ENCODE data around the gene PDLIM7.

The PDLIM7 gene

GRCh38 chr5:177497292-177498012 lies at the start of gene PDLIM7:
TSS of gene PDLIM7 (minus strand) at chr5:177497604. CDS start at chr5:177496512, 1,092 bp downstream.
- Histone ChIP-seq H3K27ac (ENCODE audit: low read depth in 2 of 2, low read length in 2 of 2) (peak within 1 kb of the TSS; percentile 86 to 87), H3K9me3 (ENCODE audit: control insufficient read depth in 2 of 2, low read length in 2 of 2) (no peaks in the 10 kb centered on the region), H3K36me3 (ENCODE audit: control insufficient read depth in 2 of 2, insufficient read depth in 2 of 2, low read length in 2 of 2) (no peaks in the 10 kb centered on the region), H3K9ac (ENCODE audit: low read depth in 1 of 2, low read length in 2 of 2) (peak within 1 kb of the TSS; percentile 32 to 61), H3K4me1 (ENCODE audit: control insufficient read depth in 2 of 2, insufficient read depth in 2 of 2, low read length in 2 of 2) (peaks cover 25 to 38% of the 10 kb centered on the region in 2 donors), H3K27me3 (ENCODE audit: control insufficient read depth in 2 of 2, insufficient read depth in 2 of 2, low read length in 2 of 2) (peaks cover 9% of the 10 kb centered on the region in 2 donors), H3K4me3 (ENCODE audit: low read length in 2 of 2) (peak within 1 kb of the TSS; percentile 67 to 68)

- peaks cover 7 to 17% of the 10 kb centered on the region in 2 donors for H3K36me3 ChIP-seq (ENCODE audit: control insufficient read depth in 2 of 2, insufficient read depth in 2 of 2, low read length in 2 of 2)
- no peak overlapping the region for H3K4me3 ChIP-seq (ENCODE audit: low read length in 2 of 2)
- peaks cover 0 to 3% of the 10 kb centered on the region in 2 donors for H3K4me1 ChIP-seq (ENCODE audit: control insufficient read depth in 2 of 2, insufficient read depth in 2 of 2, low read length in 2 of 2)
- no peaks in the 10 kb centered on the region for H3K9me3 ChIP-seq (ENCODE audit: control insufficient read depth in 2 of 2, low read length in 2 of 2)
- H3K9ac ChIP-seq (ENCODE audit: low read depth in 1 of 2, low read length in 2 of 2): no peak overlapping the region
- H3K27ac ChIP-seq (ENCODE audit: low read depth in 2 of 2, low read length in 2 of 2): peak overlapping the region; percentile 27 to 54
- no peaks in the 10 kb centered on the region for H3K27me3 ChIP-seq (ENCODE audit: control insufficient read depth in 2 of 2, insufficient read depth in 2 of 2, low read length in 2 of 2)
These were observed 48.9 kb upstream of the PDLIM7 start for GRCh38 chr5:177546258-177546741.

GRCh38 chr5:177545487-177546257 lies 48.3 kb upstream of the PDLIM7 start:
- no peaks in the 10 kb centered on the region for H3K9me3 ChIP-seq (ENCODE audit: control insufficient read depth in 2 of 2, low read length in 2 of 2)
- peaks cover 7 to 13% of the 10 kb centered on the region in 2 donors for H3K36me3 ChIP-seq (ENCODE audit: control insufficient read depth in 2 of 2, insufficient read depth in 2 of 2, low read length in 2 of 2)
- no peak overlapping the region for H3K4me3 ChIP-seq (ENCODE audit: low read length in 2 of 2)
- H3K27ac ChIP-seq (ENCODE audit: low read depth in 2 of 2, low read length in 2 of 2): peak overlapping the region; percentile 26 to 54
- peaks cover 0 to 3% of the 10 kb centered on the region in 2 donors for H3K4me1 ChIP-seq (ENCODE audit: control insufficient read depth in 2 of 2, insufficient read depth in 2 of 2, low read length in 2 of 2)
- H3K27me3 ChIP-seq (ENCODE audit: control insufficient read depth in 2 of 2, insufficient read depth in 2 of 2, low read length in 2 of 2): no peaks in the 10 kb centered on the region
- H3K9ac ChIP-seq (ENCODE audit: low read depth in 1 of 2, low read length in 2 of 2): no peak overlapping the region

GRCh38 chr5:177542816-177543465 lies 45.5 kb upstream of the PDLIM7 start:
- Histone ChIP-seq H3K27ac (ENCODE audit: low read depth in 2 of 2, low read length in 2 of 2) (no peak overlapping the region), H3K9ac (ENCODE audit: low read depth in 1 of 2, low read length in 2 of 2) (no peak overlapping the region), H3K9me3 (ENCODE audit: control insufficient read depth in 2 of 2, low read length in 2 of 2) (no peaks in the 10 kb centered on the region), H3K36me3 (ENCODE audit: control insufficient read depth in 2 of 2, insufficient read depth in 2 of 2, low read length in 2 of 2) (peaks cover 12 to 15% of the 10 kb centered on the region in 2 donors), H3K4me3 (ENCODE audit: low read length in 2 of 2) (no peak overlapping the region), H3K27me3 (ENCODE audit: control insufficient read depth in 2 of 2, insufficient read depth in 2 of 2, low read length in 2 of 2) (no peaks in the 10 kb centered on the region), H3K4me1 (ENCODE audit: control insufficient read depth in 2 of 2, insufficient read depth in 2 of 2, low read length in 2 of 2) (peaks cover 3 to 7% of the 10 kb centered on the region in 2 donors)

- H3K36me3 ChIP-seq (ENCODE audit: control insufficient read depth in 2 of 2, insufficient read depth in 2 of 2, low read length in 2 of 2): peaks cover 26 to 30% of the 10 kb centered on the region in 2 donors
- peaks cover 7 to 11% of the 10 kb centered on the region in 2 donors for H3K4me1 ChIP-seq (ENCODE audit: control insufficient read depth in 2 of 2, insufficient read depth in 2 of 2, low read length in 2 of 2)
- no peak overlapping the region for H3K27ac ChIP-seq (ENCODE audit: low read depth in 2 of 2, low read length in 2 of 2)
- no peak overlapping the region for H3K9ac ChIP-seq (ENCODE audit: low read depth in 1 of 2, low read length in 2 of 2)
- H3K27me3 ChIP-seq (ENCODE audit: control insufficient read depth in 2 of 2, insufficient read depth in 2 of 2, low read length in 2 of 2): no peaks in the 10 kb centered on the region
- no peaks in the 10 kb centered on the region for H3K9me3 ChIP-seq (ENCODE audit: control insufficient read depth in 2 of 2, low read length in 2 of 2)
- H3K4me3 ChIP-seq (ENCODE audit: low read length in 2 of 2): no peak overlapping the region
These were observed 43.0 kb upstream of the PDLIM7 start for GRCh38 chr5:177540438-177540837.

- Histone ChIP-seq H3K36me3 (ENCODE audit: control insufficient read depth in 2 of 2, insufficient read depth in 2 of 2, low read length in 2 of 2) (peaks cover 28 to 35% of the 10 kb centered on the region in 2 donors), H3K27ac (ENCODE audit: low read depth in 2 of 2, low read length in 2 of 2) (no peak overlapping the region), H3K9ac (ENCODE audit: low read depth in 1 of 2, low read length in 2 of 2) (no peak overlapping the region), H3K9me3 (ENCODE audit: control insufficient read depth in 2 of 2, low read length in 2 of 2) (no peaks in the 10 kb centered on the region), H3K4me3 (ENCODE audit: low read length in 2 of 2) (no peak overlapping the region), H3K27me3 (ENCODE audit: control insufficient read depth in 2 of 2, insufficient read depth in 2 of 2, low read length in 2 of 2) (no peaks in the 10 kb centered on the region), H3K4me1 (ENCODE audit: control insufficient read depth in 2 of 2, insufficient read depth in 2 of 2, low read length in 2 of 2) (peaks cover 7 to 11% of the 10 kb centered on the region in 2 donors)
These were observed 42.0 kb upstream of the PDLIM7 start for GRCh38 chr5:177539411-177539810.

- no peak overlapping the region for H3K27ac ChIP-seq (ENCODE audit: low read depth in 2 of 2, low read length in 2 of 2)
- no peak overlapping the region for H3K4me3 ChIP-seq (ENCODE audit: low read length in 2 of 2)
- H3K27me3 ChIP-seq (ENCODE audit: control insufficient read depth in 2 of 2, insufficient read depth in 2 of 2, low read length in 2 of 2): no peaks in the 10 kb centered on the region
- H3K36me3 ChIP-seq (ENCODE audit: control insufficient read depth in 2 of 2, insufficient read depth in 2 of 2, low read length in 2 of 2): peaks cover 30 to 37% of the 10 kb centered on the region in 2 donors
- no peaks in the 10 kb centered on the region for H3K9me3 ChIP-seq (ENCODE audit: control insufficient read depth in 2 of 2, low read length in 2 of 2)
- no peak overlapping the region for H3K9ac ChIP-seq (ENCODE audit: low read depth in 1 of 2, low read length in 2 of 2)
- H3K4me1 ChIP-seq (ENCODE audit: control insufficient read depth in 2 of 2, insufficient read depth in 2 of 2, low read length in 2 of 2): peaks cover 7 to 11% of the 10 kb centered on the region in 2 donors
These were observed 41.5 kb upstream of the PDLIM7 start for GRCh38 chr5:177538876-177539275.

GRCh38 chr5:177537389-177538361 lies 40.3 kb upstream of the PDLIM7 start:
- Histone ChIP-seq H3K9ac (ENCODE audit: low read depth in 1 of 2, low read length in 2 of 2) (no peak overlapping the region), H3K4me1 (ENCODE audit: control insufficient read depth in 2 of 2, insufficient read depth in 2 of 2, low read length in 2 of 2) (peaks cover 7 to 11% of the 10 kb centered on the region in 2 donors), H3K36me3 (ENCODE audit: control insufficient read depth in 2 of 2, insufficient read depth in 2 of 2, low read length in 2 of 2) (peaks cover 37 to 46% of the 10 kb centered on the region in 2 donors), H3K27ac (ENCODE audit: low read depth in 2 of 2, low read length in 2 of 2) (no peak overlapping the region), H3K9me3 (ENCODE audit: control insufficient read depth in 2 of 2, low read length in 2 of 2) (no peaks in the 10 kb centered on the region), H3K4me3 (ENCODE audit: low read length in 2 of 2) (no peak overlapping the region), H3K27me3 (ENCODE audit: control insufficient read depth in 2 of 2, insufficient read depth in 2 of 2, low read length in 2 of 2) (no peaks in the 10 kb centered on the region)

GRCh38 chr5:177536386-177536785 lies 39.0 kb upstream of the PDLIM7 start:
- peaks cover 7 to 11% of the 10 kb centered on the region in 2 donors for H3K4me1 ChIP-seq (ENCODE audit: control insufficient read depth in 2 of 2, insufficient read depth in 2 of 2, low read length in 2 of 2)
- no peak overlapping the region for H3K9ac ChIP-seq (ENCODE audit: low read depth in 1 of 2, low read length in 2 of 2)
- no peak overlapping the region for H3K27ac ChIP-seq (ENCODE audit: low read depth in 2 of 2, low read length in 2 of 2)
- H3K36me3 ChIP-seq (ENCODE audit: control insufficient read depth in 2 of 2, insufficient read depth in 2 of 2, low read length in 2 of 2): peaks cover 47 to 53% of the 10 kb centered on the region in 2 donors
- H3K4me3 ChIP-seq (ENCODE audit: low read length in 2 of 2): no peak overlapping the region
- no peaks in the 10 kb centered on the region for H3K9me3 ChIP-seq (ENCODE audit: control insufficient read depth in 2 of 2, low read length in 2 of 2)
- H3K27me3 ChIP-seq (ENCODE audit: control insufficient read depth in 2 of 2, insufficient read depth in 2 of 2, low read length in 2 of 2): no peaks in the 10 kb centered on the region
